Pancreas (tissue), 10 donors: ENCODE data around the gene ST8SIA1. TPM values are rescaled to one million over a fixed set of nuclear protein-coding genes. Genes with fewer than 3 reads are reported as not detected.

Experiments used
- ATAC-seq, 4 donors: fragments of 200-7000 bp; cut with Tn5 transposase; one replicate each; pipeline versions ENCODE4 v1.8.0 to v1.9.1; 2020; ENCODE audit warnings: mild to moderate bottlenecking in 4 of 4, moderate library complexity in 4 of 4
- DNase-seq, 6 donors: peaks; one replicate each; pipeline ENCODE4 v3.0.0-alpha.2; 2020
- FAIRE-seq: peaks from 2 replicates; lab custom pipeline; 2012; peaks lifted over from hg19 to GRCh38; lab: Jason Lieb, UNC
- H3K27ac ChIP-seq, 4 donors: fragments of 200-600 bp; sonication (generic); 1 replicate in 3 of 4; 2 replicates in 1 of 4; pipeline versions ENCODE4 v1.5.0 to v1.8.0; 2020
- H3K27me3 ChIP-seq, 4 donors: fragments of 200-600 bp; one replicate each; pipeline ENCODE4 v1.8.0; 2021
- H3K36me3 ChIP-seq, 3 donors: fragments of 200-600 bp; sonication (generic) in 1 of 3; one replicate each; pipeline versions ENCODE4 v1.5.0 to v1.8.0; 2020 to 2021
- H3K4me1 ChIP-seq, 3 donors: fragments of 200-600 bp; one replicate each; pipeline ENCODE4 v1.8.0; 2021
- H3K4me3 ChIP-seq, 4 donors: fragments of 200-600 bp; sonication (generic) in 2 of 4; one replicate each; pipeline versions ENCODE4 v1.5.0 to v1.8.0; 2020 to 2021
- H3K9me3 ChIP-seq, 4 donors: fragments of 200-600 bp; one replicate each; pipeline ENCODE4 v1.8.0; 2021
- CTCF ChIP-seq, 4 donors: fragments of 200-600 bp; sonication (generic) in 3 of 4; IDR thresholded peaks; one replicate each; pipeline versions ENCODE4 v1.5.0 to v1.8.0; 2021; ENCODE audit warnings: antibody characterized with exemption in 4 of 4
- WGBS, 2 donors: extraction: QIAGEN DNeasy Blood & Tissue Kit; methylation state at CpG; one replicate each; pipeline ENCODE4 v1.1.7; 2013; 5-methylcytosine and 5-hydroxymethylcytosine counted together
- intact Hi-C, 3 donors: fragments of 100-400 bp; cut with DNase I; formaldehyde crosslinking; loops; one replicate each; pipeline versions ENCODE4 v1.11.1 to v1.14.2; 2022
- polyA plus RNA-seq, 2 donors: library from polyadenylated mRNA; stranded (reverse); fragments of 200-250 nt; gene quantifications; one replicate each; pipeline ENCODE4 v1.2.3, GENCODE V29; 2013
- total RNA-seq, 6 donors: library from RNA; stranded (reverse); fragmentation: NEBNext Ultra II Directional in 4 of 6; extraction: Animal tissue kit (Norgen Biotek cat#: 25700) in 4 of 6; gene quantifications; one replicate each; pipeline versions ENCODE4 v1.2.1 to v1.2.4, GENCODE V29; 2021 to 2023
- donor health status: healthy with polysubstance abuse.
- donor health status: DM: no; HTN: no; CAD: no; lungs with moderate emphysema.
- donor health status: DM: no; HTN: no; CAD: no.
- donor health status: control.
- donor health status: control.
- donor health status: Bipolar disorder and iron deficiency.
- donor health status: DM: yes; HTN: yes; CAD: no.
- donor health status: DM: no; HTN: no; CAD: no.
- donor health status: DM: no; HTN: no; CAD: no.
- donor health status: DM: yes; HTN: yes; CAD: no.

The ST8SIA1 gene
- total and polyA plus RNA-seq, 8 donors = 0.38 to 1.5 (median 0.88) TPM; not detected in 2

- H3K4me1 ChIP-seq = no peaks in the 10 kb centered on the region
- FAIRE-seq (no peak), DNase-seq (no peak), ATAC-seq (no peak)
- no peaks in the 10 kb centered on the region for H3K9me3 ChIP-seq
- no peaks in the 10 kb centered on the region for H3K27me3 ChIP-seq
- H3K27ac ChIP-seq = no peak overlapping the region
- no peaks in the 10 kb centered on the region for H3K36me3 ChIP-seq
- no peak overlapping the region for H3K4me3 ChIP-seq
- no peak for TF ChIP-seq CTCF (IDR thresholded peaks at IDR 0.05)
- intact Hi-C loops = no loop called here
Observed at GRCh38 chr12:22299294-22299912, 35.1 kb downstream of the ST8SIA1 start.

- FAIRE-seq (no peak), DNase-seq (no peak), ATAC-seq (peak in 2 of 4 donors; percentile 51 to 60)
- Histone ChIP-seq H3K36me3 (no peaks in the 10 kb centered on the region), H3K4me1 (no peaks in the 10 kb centered on the region), H3K27ac (no peak overlapping the region), H3K4me3 (no peak overlapping the region), H3K27me3 (no peaks in the 10 kb centered on the region), H3K9me3 (no peaks in the 10 kb centered on the region)
- intact Hi-C loops = no loop called here
- TF ChIP-seq CTCF (IDR thresholded peaks at IDR 0.05) = no peak
- 30 to 38% methylated on average over 6 of the region's 6 CpGs for WGBS, 2 donors
Observed at GRCh38 chr12:22289250-22289649, 45.3 kb downstream of the ST8SIA1 start.

GRCh38 chr12:22287776-22288621 lies 46.5 kb downstream of the ST8SIA1 start:
- no peaks in the 10 kb centered on the region for H3K4me1 ChIP-seq
- FAIRE-seq (no peak), DNase-seq (no peak), ATAC-seq (peak in 1 of 4 donors; percentile 40)
- H3K27me3 ChIP-seq = no peaks in the 10 kb centered on the region
- no peak overlapping the region for H3K4me3 ChIP-seq
- no peak for TF ChIP-seq CTCF (IDR thresholded peaks at IDR 0.05)
- WGBS, 2 donors = 42 to 49% methylated on average over 11 of the region's 11 CpGs
- intact Hi-C loops = no loop called here
- H3K9me3 ChIP-seq = no peaks in the 10 kb centered on the region
- H3K27ac ChIP-seq = no peak overlapping the region
- no peaks in the 10 kb centered on the region for H3K36me3 ChIP-seq

GRCh38 chr12:22287101-22287500 lies 47.4 kb downstream of the ST8SIA1 start:
- no peak for TF ChIP-seq CTCF (IDR thresholded peaks at IDR 0.05)
- Histone ChIP-seq H3K9me3 (no peaks in the 10 kb centered on the region), H3K4me1 (no peaks in the 10 kb centered on the region), H3K4me3 (no peak overlapping the region), H3K27me3 (no peaks in the 10 kb centered on the region), H3K36me3 (no peaks in the 10 kb centered on the region), H3K27ac (no peak overlapping the region)
- ATAC-seq = no peak
- DNase-seq = no peak
- 77 to 89% methylated on average over 3 of the region's 3 CpGs for WGBS, 2 donors
- intact Hi-C loops = no loop called here
- no peak for FAIRE-seq

- Histone ChIP-seq H3K4me1 (no peaks in the 10 kb centered on the region), H3K9me3 (no peaks in the 10 kb centered on the region), H3K4me3 (no peak overlapping the region), H3K27me3 (no peaks in the 10 kb centered on the region), H3K36me3 (no peaks in the 10 kb centered on the region), H3K27ac (no peak overlapping the region)
- intact Hi-C loops = no loop called here
- FAIRE-seq = no peak
- ATAC-seq = peak in 1 of 4 donors; percentile 24
- DNase-seq = no peak
- no peak for TF ChIP-seq CTCF (IDR thresholded peaks at IDR 0.05)
Observed at GRCh38 chr12:22286569-22286968, 47.9 kb downstream of the ST8SIA1 start.
